NCI-H510A (cell line): ENCODE results near the gene FANCF.

Source experiments
- DNase-seq: peaks from one replicate; lab custom pipeline; 2025; lab: John Stamatoyannopoulos, UW

The FANCF gene

GRCh38 chr11:22624742-22625447, 728 bp downstream of the FANCF start:
- peak; percentile 33 for DNase-seq

DNA sequence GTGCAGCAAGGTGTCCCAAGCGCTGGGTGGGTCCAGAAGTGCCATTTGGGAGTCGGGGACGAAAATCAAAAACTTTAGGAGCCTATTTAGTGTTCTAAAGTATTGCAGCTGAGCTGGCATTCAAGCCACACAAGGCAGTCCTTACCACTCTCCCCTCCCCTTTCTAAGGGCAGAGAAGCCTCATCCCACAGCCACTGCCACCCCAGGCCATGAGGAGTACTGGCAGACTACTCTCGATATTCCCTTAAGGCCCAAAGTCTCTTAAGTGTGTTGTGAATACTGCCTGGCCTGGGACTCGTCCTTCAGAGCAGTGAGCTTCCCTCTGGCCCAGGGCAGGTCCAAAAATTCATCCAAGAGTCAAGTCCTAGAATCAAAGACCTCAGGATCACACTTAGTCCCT, 7.8 kb downstream of the FANCF start:
- no peak for DNase-seq

GRCh38 chr11:22603933-22604332, 21.7 kb downstream of the FANCF start:
- DNase-seq = no peak

GRCh38 chr11:22602504-22602903, 23.1 kb downstream of the FANCF start:
- DNase-seq = no peak

DNA sequence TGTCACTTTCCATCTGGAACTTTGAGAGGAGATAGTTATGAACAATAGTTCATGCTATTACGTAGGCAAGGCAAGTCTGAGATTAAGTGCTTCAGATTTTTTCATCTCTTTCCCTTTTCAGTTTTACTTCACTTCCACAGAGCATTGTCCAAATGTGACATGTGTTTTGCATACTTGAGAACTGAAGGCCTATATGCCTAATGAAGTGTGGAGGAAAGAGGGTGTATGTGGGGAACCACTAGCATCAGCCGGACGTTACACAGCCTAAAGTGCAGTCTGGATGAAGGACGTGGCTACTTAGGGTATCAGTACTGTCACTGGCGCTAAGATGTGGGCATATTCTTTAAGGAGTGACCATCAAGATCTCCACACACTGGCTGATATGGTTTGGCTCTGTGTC, 26.2 kb downstream of the FANCF start:
- no peak for DNase-seq

- DNase-seq = no peak
These were observed 28.6 kb downstream of the FANCF start for GRCh38 chr11:22597062-22597461.

- DNase-seq = no peak
These were observed 40.6 kb downstream of the FANCF start for GRCh38 chr11:22584976-22585375.

DNA sequence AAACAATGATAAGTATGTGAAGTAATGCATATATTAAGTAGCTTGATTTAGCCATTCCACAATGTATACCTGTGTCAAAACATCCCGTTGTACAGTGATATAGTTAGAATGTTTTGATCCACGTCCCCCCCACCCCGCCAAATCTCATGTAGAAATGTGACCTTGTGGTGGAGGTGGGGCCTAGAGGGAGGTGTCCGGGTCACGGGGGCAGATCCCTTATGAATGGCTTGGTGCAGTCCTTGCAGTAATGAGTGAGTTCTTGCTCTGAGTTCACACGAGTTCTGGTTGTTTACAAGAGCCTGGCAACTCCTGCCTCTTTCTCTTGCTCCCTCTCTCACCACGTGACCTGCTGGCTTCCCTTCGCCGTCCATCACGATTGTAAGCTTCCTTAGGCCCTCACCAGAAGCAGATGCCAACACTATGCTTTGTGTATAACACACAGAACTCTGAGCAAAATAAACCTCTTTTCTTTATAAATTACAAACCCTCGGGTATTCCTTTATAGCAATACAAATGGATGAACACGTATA, 41.6 kb downstream of the FANCF start:
- no peak for DNase-seq

DNA sequence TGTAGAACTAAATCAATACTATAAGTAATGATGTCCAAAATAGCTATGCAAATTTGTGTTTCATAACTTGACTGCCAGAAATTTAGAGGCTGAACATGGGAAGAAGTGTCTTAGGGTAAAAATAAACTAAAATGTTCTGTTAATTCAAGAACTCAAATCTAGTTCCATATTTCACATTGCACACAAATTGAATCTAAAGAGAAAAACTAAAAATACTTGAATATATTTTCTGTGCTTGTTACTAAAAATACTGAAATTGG, 43.5 kb downstream of the FANCF start:
- no peak for DNase-seq

- no peak for DNase-seq
These were observed 44.1 kb downstream of the FANCF start for GRCh38 chr11:22581354-22582150.

- DNase-seq = no peak
These were observed 47.8 kb downstream of the FANCF start for GRCh38 chr11:22577854-22578253.
